H1 (cell line): Measurements from ENCODE around the gene PCSK9. TPM values are rescaled to one million over a fixed set of nuclear protein-coding genes. Genes with fewer than 3 reads are reported as not detected.

ENCODE experiments used
- CREB1 ChIP-seq: IDR thresholded peaks from 2 replicates; pipeline ENCODE4 v1.6.1; 2012; ENCODE audit warnings: inconsistent platforms
- NANOG ChIP-seq: IDR thresholded peaks from 2 replicates; pipeline ENCODE4 v1.6.1; 2011; ENCODE audit warnings: low read length, low read depth, mild to moderate bottlenecking, inconsistent platforms; ENCODE audit not compliant: insufficient read depth, poor library complexity, severe bottlenecking
- PHF8 ChIP-seq: fragments of 200-600 bp; sonication (generic); conservative IDR thresholded peaks from 2 replicates; pipeline ENCODE4 v1.7.1; 2012; ENCODE audit warnings: low read depth, mild to moderate bottlenecking, inconsistent platforms, low read length, moderate library complexity
- SUZ12 ChIP-seq: fragments of 200-600 bp; sonication (generic); IDR thresholded peaks from 2 replicates; pipeline ENCODE4 v1.6.1; 2012; ENCODE audit warnings: mild to moderate bottlenecking, inconsistent platforms, low read length, moderate library complexity, mixed read lengths
- TCF12 ChIP-seq: IDR thresholded peaks from 2 replicates; pipeline ENCODE4 v1.6.1; 2011; ENCODE audit warnings: low read depth, mild to moderate bottlenecking, low read length
- polyA plus RNA-seq, 7 experiments: library from polyadenylated mRNA; depleted of rRNA in 3 of 7; stranded (reverse) in 5 of 7; unstranded in 2 of 7; fragments of >200 nt in 5 of 7; fragments of 200-250 nt in 2 of 7; gene quantifications; 1 replicate in 5 of 7; 2 replicates in 1 of 7; 4 replicates in 1 of 7; pipeline versions ENCODE4 v1.2.1 to v1.2.3, GENCODE V29; 2011 to 2013; ENCODE audit warnings: missing spikeins in 2 of 7, mixed read lengths in 2 of 7
- total RNA-seq: library from RNA; stranded (reverse); fragmentation: NEBNext Ultra II Directional; extraction: Animal tissue kit (Norgen Biotek cat#: 25700); gene quantifications from 2 replicates; pipeline ENCODE4 v1.2.1, GENCODE V29; 2021

Gene PCSK9
- total and polyA plus RNA-seq, 2 of the 8 experiments (the other 6 are each of a cell fraction or from before 2014, with no cell fraction given) = 22.3 to 32.3 TPM

- no peak for TF ChIP-seq TCF12
- no peak for TF ChIP-seq SUZ12
- no peak for TF ChIP-seq CREB1
- no peak for TF ChIP-seq NANOG
- no peak for TF ChIP-seq PHF8
- TF ChIP-seq, all 59 proteins: peak for 0
Measured at GRCh38 chr1:55056632-55056992, 17.3 kb downstream of the PCSK9 start (continued).
